ENCODE data around the gene UBE2N.

- TF ChIP-seq CTCF (conservative IDR thresholded peaks at IDR 0.05; ENCODE audit: low read length): no peak
- TF ChIP-seq EZH2phosphoT487 (IDR thresholded peaks at IDR 0.05; ENCODE audit: borderline replicate concordance): no peak
Observed at GRCh38 chr12:93370947-93371346, 70.8 kb downstream of the UBE2N start.

All from Loucy (cell line).